ENCODE measurements around the gene SSC4D.

Gene SSC4D

GRCh38 chr7:76354516-76354915 lies 55.0 kb downstream of the SSC4D start:
- no peak for DNase-seq (ENCODE audit: low spot score)

GRCh38 chr7:76353744-76354143 lies 55.8 kb downstream of the SSC4D start:
- DNase-seq (ENCODE audit: low spot score): no peak

GRCh38 chr7:76352193-76352592 lies 57.3 kb downstream of the SSC4D start:
- no peak for DNase-seq (ENCODE audit: low spot score)

GRCh38 chr7:76351372-76351771 lies 58.1 kb downstream of the SSC4D start:
- no peak for DNase-seq (ENCODE audit: low spot score)

GRCh38 chr7:76349313-76349885 lies 60.1 kb downstream of the SSC4D start:
- DNase-seq (ENCODE audit: low spot score): no peak

GRCh38 chr7:76347710-76348109 lies 61.8 kb downstream of the SSC4D start:
- DNase-seq (ENCODE audit: low spot score): no peak

GRCh38 chr7:76346778-76347177 lies 62.7 kb downstream of the SSC4D start:
- no peak for DNase-seq (ENCODE audit: low spot score)

- no peak for DNase-seq (ENCODE audit: low spot score)
Measured at GRCh38 chr7:76346097-76346496, 63.4 kb downstream of the SSC4D start.

GRCh38 chr7:76343931-76344321 lies 65.6 kb downstream of the SSC4D start:
- no peak for DNase-seq (ENCODE audit: low spot score)

GRCh38 chr7:76343294-76343930 lies 66.1 kb downstream of the SSC4D start:
- no peak for DNase-seq (ENCODE audit: low spot score)

GRCh38 chr7:76342222-76342621 lies 67.3 kb downstream of the SSC4D start:
- DNase-seq (ENCODE audit: low spot score): no peak

- DNase-seq (ENCODE audit: low spot score): no peak
Measured at GRCh38 chr7:76340617-76341131, 68.8 kb downstream of the SSC4D start.

Data from AG08396 (cell line).